ENCODE measurements around the gene HJURP. TPM values are rescaled to one million over a fixed set of nuclear protein-coding genes. Genes with fewer than 3 reads are reported as not detected.

The HJURP gene
- total RNA-seq, 1 donor from 2014 or later = 19.4 TPM

DNA sequence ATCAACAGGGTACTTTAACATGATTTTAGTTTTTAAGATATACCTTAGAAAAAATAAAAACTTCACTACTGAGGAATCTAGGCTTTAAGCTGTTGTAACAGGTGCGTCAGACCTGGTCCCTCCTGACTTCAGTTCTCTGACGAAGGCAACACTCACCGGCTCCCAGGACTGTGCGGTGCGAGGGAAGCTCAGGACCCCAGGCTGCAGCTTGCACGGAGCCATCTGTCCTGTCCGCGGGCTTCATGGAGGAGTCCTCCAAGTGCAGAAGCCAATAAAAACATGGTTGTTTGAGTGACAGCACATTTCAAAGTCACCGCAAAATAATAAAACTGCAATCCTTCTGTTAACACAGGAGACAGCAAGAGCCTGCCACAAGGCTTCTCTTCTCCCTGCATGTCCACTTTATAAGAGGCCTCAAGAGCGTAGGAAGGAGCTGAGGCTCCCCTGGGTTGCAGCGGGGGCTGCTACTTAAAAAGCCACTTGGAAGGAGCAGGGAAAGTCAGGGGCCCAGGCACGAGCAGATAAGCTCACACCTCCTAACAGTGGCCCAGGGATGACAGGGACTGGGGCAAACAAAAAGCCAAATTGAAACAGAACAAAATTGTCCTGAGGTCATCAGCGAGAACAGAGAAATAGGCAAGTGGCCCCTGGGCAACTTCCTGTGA, 4.6 kb downstream of the HJURP start:
- Mint-ChIP-seq H3K4me1 (peaks cover 26% of the 10 kb centered on the region), H3K36me3 (peaks cover 14% of the 10 kb centered on the region)
- no peak for DNase-seq (ENCODE audit: low spot score in 2 of 2, unreplicated experiment in 2 of 2)

DNA sequence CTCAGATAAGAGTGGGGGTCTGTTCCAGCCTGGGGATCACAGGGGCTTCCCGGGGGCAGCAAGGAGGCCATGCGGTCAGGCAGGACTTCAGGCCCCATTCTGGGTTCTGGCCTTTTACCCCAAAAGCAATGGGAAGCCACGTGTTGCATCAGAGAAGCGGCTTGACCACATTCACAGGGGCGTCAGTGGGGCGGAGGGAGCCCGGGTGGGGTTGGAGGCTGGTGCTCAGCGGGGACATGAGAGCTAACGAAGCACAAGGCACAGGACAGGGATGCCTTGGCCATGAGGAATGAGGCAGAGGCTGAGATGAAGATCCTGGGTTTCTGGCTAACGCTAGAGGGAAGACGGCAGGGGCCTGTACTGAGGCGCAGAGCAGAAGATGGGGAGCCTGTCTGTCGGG, 6.1 kb downstream of the HJURP start:
- Mint-ChIP-seq H3K27me3 (ENCODE audit: low read depth) (no peaks in the 10 kb centered on the region), H3K4me3 (no peak overlapping the region), H3K9me3 (no peaks in the 10 kb centered on the region), H3K4me1 (peaks cover 16% of the 10 kb centered on the region), H3K36me3 (peaks cover 19% of the 10 kb centered on the region), H3K27ac (no peak overlapping the region)
- no peak for DNase-seq (ENCODE audit: low spot score in 2 of 2, unreplicated experiment in 2 of 2)
- TF ChIP-seq, protein P1, sequence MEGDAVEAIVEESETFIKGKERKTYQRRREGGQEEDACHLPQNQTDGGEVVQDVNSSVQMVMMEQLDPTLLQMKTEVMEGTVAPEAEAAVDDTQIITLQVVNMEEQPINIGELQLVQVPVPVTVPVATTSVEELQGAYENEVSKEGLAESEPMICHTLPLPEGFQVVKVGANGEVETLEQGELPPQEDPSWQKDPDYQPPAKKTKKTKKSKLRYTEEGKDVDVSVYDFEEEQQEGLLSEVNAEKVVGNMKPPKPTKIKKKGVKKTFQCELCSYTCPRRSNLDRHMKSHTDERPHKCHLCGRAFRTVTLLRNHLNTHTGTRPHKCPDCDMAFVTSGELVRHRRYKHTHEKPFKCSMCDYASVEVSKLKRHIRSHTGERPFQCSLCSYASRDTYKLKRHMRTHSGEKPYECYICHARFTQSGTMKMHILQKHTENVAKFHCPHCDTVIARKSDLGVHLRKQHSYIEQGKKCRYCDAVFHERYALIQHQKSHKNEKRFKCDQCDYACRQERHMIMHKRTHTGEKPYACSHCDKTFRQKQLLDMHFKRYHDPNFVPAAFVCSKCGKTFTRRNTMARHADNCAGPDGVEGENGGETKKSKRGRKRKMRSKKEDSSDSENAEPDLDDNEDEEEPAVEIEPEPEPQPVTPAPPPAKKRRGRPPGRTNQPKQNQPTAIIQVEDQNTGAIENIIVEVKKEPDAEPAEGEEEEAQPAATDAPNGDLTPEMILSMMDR (IDR thresholded peaks at IDR 0.05; ENCODE audit: unreplicated experiment) = no peak

More for the DNA sequence above, 4.6 kb downstream of the HJURP start:
- H3K9me3 Mint-ChIP-seq = no peaks in the 10 kb centered on the region
- no peaks in the 10 kb centered on the region for H3K27me3 Mint-ChIP-seq (ENCODE audit: low read depth)
- no peak overlapping the region for H3K4me3 Mint-ChIP-seq
- H3K27ac Mint-ChIP-seq = no peak overlapping the region
- TF ChIP-seq, protein P1 (IDR thresholded peaks at IDR 0.05; ENCODE audit: unreplicated experiment) = no peak

DNA sequence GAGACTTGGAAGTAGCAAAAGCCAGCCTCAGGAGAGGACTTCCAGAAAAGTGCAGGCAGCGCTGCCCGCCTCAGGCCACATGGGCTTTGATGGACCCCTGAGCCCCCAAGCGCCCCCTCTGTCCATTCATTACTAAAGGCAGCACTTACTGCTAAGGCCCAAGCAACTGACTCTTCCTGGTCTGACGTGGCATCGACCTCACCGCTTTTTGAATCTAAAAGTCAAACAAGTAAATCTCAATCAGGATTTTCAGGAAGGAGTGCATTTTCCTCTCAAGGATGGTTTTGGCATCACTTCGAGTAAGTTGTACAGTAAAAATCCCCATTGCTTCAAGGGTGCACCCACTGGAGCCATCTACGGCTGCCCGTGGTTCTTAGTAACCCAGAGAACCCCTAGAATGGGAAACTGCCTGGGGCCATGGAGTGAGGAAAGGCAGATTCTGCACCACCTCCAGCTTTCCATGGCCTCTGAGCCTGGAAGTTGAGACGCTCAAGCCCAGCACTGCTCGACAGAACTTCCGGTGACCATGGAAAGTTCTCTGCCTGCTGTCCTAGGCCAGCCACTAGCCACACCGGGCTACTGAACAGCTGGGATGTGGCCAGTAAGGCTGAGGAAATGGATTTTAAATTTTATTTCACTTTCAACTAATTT, 7.0 kb downstream of the HJURP start:
- Mint-ChIP-seq H3K36me3 (peaks cover 16% of the 10 kb centered on the region), H3K27me3 (ENCODE audit: low read depth) (no peaks in the 10 kb centered on the region), H3K9me3 (no peaks in the 10 kb centered on the region), H3K4me3 (no peak overlapping the region), H3K27ac (no peak overlapping the region), H3K4me1 (peaks cover 7% of the 10 kb centered on the region)
- DNase-seq (ENCODE audit: low spot score in 2 of 2, unreplicated experiment in 2 of 2) = no peak
- TF ChIP-seq, protein P1 (IDR thresholded peaks at IDR 0.05; ENCODE audit: unreplicated experiment) = no peak

DNA sequence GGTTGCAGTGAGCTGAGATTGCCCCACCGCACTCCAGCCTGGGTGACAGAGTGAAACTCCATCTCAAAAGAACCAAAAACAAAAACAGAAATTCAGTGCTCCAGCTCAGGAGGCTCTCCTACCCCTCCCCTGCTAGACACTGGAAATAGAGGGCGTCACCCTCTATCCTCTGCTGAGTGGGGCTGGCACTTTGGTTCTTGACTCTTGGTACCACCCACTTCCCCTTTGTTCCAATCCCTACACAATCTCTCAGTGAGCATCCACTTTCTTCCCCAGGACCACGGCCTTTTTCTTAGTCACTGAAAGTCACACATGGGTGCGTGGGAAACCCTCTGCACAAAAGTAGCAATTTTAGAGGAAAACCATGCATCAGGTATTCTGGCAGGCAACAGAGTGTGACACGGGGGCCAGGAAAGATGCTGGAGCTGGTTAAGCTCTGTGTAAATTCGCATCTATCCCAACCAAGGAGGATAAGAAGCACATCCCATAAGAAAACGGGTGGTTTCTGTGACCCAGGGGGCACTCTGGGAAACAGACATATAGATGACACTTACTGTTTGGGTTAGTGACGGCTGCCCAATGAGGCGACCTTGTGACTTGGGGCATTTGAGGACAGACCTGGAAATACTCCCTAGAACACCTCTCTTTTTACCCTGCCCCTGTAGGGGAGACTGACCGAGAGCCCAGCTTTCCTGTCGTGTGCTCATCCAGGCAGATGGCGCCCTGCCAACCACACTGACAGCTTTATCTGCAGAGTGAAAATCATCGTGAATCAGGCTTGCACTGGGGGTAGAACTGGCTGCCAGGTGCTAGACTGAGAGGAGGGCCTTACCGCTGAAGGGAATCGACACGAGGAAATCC, 7.7 kb downstream of the HJURP start:
- TF ChIP-seq, protein P1 (IDR thresholded peaks at IDR 0.05; ENCODE audit: unreplicated experiment) = no peak
- no peak overlapping the region for H3K4me3 Mint-ChIP-seq
- no peaks in the 10 kb centered on the region for H3K27me3 Mint-ChIP-seq (ENCODE audit: low read depth)
- peaks cover 2% of the 10 kb centered on the region for H3K4me1 Mint-ChIP-seq
- H3K9me3 Mint-ChIP-seq = no peaks in the 10 kb centered on the region
- H3K36me3 Mint-ChIP-seq = peaks cover 20% of the 10 kb centered on the region
- H3K27ac Mint-ChIP-seq = no peak overlapping the region
- no peak for DNase-seq (ENCODE audit: low spot score in 2 of 2, unreplicated experiment in 2 of 2)

DNA sequence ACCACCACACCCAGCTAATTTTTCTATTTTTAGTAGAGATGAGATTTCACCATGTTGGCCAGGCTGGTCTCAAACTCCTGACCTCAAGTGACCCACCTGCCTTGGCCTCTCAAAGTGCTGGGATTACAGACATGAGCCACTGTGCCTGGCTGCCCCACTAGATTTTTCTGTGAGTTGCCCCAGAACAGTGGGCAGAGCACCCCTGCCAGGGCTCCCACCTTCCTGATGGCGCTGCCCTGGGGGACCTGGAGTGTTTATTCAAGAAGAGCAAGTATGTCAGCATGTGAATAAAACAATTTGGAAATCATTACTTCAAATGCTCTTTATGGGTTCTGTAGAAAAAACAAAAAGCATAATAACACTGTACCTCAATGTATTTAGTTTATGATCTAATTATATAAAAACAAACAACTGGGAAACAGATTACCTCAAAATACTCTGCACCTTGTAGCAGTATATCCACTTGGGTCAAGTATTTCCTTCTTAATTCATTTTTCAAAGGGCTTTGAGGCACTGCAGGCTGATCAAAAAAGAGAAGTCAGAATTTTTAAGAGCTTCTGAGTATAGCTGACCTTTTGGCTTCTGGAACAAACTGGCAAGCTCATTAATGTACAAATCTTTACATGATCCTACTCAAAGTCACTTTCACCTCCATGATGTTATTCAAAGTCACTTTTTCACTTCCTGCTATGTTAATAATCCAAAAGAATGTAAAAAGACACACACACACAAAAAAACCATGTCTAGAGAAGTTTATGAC, 8.9 kb downstream of the HJURP start:
- TF ChIP-seq, protein P1 (IDR thresholded peaks at IDR 0.05; ENCODE audit: unreplicated experiment) = no peak
- no peaks in the 10 kb centered on the region for H3K9me3 Mint-ChIP-seq
- no peak for DNase-seq (ENCODE audit: low spot score in 2 of 2, unreplicated experiment in 2 of 2)
- peaks cover 22% of the 10 kb centered on the region for H3K36me3 Mint-ChIP-seq
- H3K4me1 Mint-ChIP-seq = no peaks in the 10 kb centered on the region
- no peak overlapping the region for H3K27ac Mint-ChIP-seq
- no peaks in the 10 kb centered on the region for H3K27me3 Mint-ChIP-seq (ENCODE audit: low read depth)
- no peak overlapping the region for H3K4me3 Mint-ChIP-seq
